Measurements from ENCODE around the gene NUMBL. TPM values are rescaled to one million over a fixed set of nuclear protein-coding genes. Genes with fewer than 3 reads are reported as not detected.

Gene NUMBL
- total RNA-seq, 1 experiment from 2014 or later = 57.7 TPM

DNA sequence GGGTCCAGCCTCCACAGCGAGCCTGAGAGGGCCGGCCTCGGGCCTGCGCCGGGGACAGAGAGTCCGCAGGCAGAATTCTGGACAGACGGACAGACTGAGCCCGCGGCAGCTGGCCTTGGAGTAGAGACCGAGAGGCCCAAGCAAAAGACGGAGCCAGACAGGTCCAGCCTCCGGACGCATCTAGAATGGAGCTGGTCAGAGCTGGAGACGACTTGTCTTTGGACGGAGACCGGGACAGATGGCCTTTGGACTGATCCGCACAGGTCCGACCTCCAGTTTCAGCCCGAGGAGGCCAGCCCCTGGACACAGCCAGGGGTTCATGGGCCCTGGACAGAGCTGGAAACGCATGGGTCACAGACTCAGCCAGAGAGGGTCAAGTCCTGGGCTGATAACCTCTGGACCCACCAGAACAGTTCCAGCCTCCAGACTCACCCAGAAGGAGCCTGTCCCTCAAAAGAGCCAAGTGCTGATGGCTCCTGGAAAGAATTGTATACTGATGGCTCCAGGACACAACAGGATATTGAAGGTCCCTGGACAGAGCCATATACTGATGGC lies 27.0 kb upstream of the NUMBL start:
- no peaks in the 10 kb centered on the region for H3K27me3 ChIP-seq (ENCODE audit: insufficient read depth, low read depth)
- H3K36me3 ChIP-seq (ENCODE audit: low read depth) = peaks cover 12% of the 10 kb centered on the region; the same call in 1 of the 2 replicates
- BruUV-seq (replicated peaks) = no TSS peak
- no peak overlapping the region for H2AFZ ChIP-seq
- peak; percentile 19 to 38 for DNase-seq
- peak overlapping the region; percentile 98 for H3K4me2 ChIP-seq
- peak overlapping the region; percentile 75 for H3K4me3 ChIP-seq
- peaks cover 53% of the 10 kb centered on the region for H3K79me2 ChIP-seq (ENCODE audit: low read depth)
- no peaks in the 10 kb centered on the region for H3K9me3 ChIP-seq (ENCODE audit: insufficient read depth, low read depth)
- H4K20me1 ChIP-seq (ENCODE audit: insufficient read depth) = peaks cover 16% of the 10 kb centered on the region
- H3K27ac ChIP-seq = peak overlapping the region; percentile 99
- CTCF ChIA-PET = interaction anchor here (0.6 kb wide), 1 partner anchor 297 kb away, joined by 4 read pairs; no protein-coding TSS in a partner anchor
- peaks cover 33% of the 10 kb centered on the region for H3K4me1 ChIP-seq (replicated peaks; ENCODE audit: insufficient read depth)
- TF ChIP-seq CTCF (conservative IDR thresholded peaks at IDR 0.05) = no peak
- TF ChIP-seq EZH2 (IDR thresholded peaks at IDR 0.05; ENCODE audit: low read depth) = no peak
- intact Hi-C loops (cut with micrococcal nuclease; ENCODE audit: unreplicated experiment) = loop anchor here (5.0 kb wide), 3 partner anchors 105 to 510 kb away; partner anchors contain the start of gene SERTAD1
- no peaks in the 10 kb centered on the region for H3K9me2 ChIP-seq (ENCODE audit: insufficient read depth)
- peaks cover 27% of the 10 kb centered on the region for H3F3A ChIP-seq (ENCODE audit: insufficient read depth, low read depth)
- POLR2A ChIA-PET (ENCODE audit: unreplicated experiment) = interaction anchor here (0.5 to 1.9 kb wide), 4 partner anchors 19 to 145 kb away, joined by 3 to 10 read pairs (median 6); partner anchors contain the start of gene RAB4B

- intact Hi-C loops (cut with micrococcal nuclease; ENCODE audit: unreplicated experiment) = loop anchor here (1.0 to 5.0 kb wide), 6 partner anchors 34 to 511 kb away; partner anchors contain the start of genes ACTMAP and SERTAD1
- ChIA-PET POLR2A (ENCODE audit: unreplicated experiment) (interaction anchor here (0.5 to 1.9 kb wide), 6 partner anchors 10 to 547 kb away, joined by 3 to 11 read pairs (median 7); partner anchors contain the start of genes ACTMAP and RAB4B), CTCF (interaction anchor here (0.6 kb wide), 1 partner anchor 296 kb away, joined by 4 read pairs; no protein-coding TSS in a partner anchor)
- Histone ChIP-seq H3K9me2 (ENCODE audit: insufficient read depth) (no peaks in the 10 kb centered on the region), H3K36me3 (ENCODE audit: low read depth) (peaks cover 13% of the 10 kb centered on the region; the same call in 1 of the 2 replicates), H3K27me3 (ENCODE audit: insufficient read depth, low read depth) (no peaks in the 10 kb centered on the region), H3K79me2 (ENCODE audit: low read depth) (peaks cover 46% of the 10 kb centered on the region), H3K9me3 (ENCODE audit: insufficient read depth, low read depth) (no peaks in the 10 kb centered on the region), H3K4me1 (replicated peaks; ENCODE audit: insufficient read depth) (peaks cover 26% of the 10 kb centered on the region), H3K4me3 (peak within 1 kb of the TSS; percentile 75), H3K27ac (peak within 1 kb of the TSS; percentile 99), H3F3A (ENCODE audit: insufficient read depth, low read depth) (peaks cover 27% of the 10 kb centered on the region), H2AFZ (no peak within 1 kb of the TSS), H4K20me1 (ENCODE audit: insufficient read depth) (peaks cover 9% of the 10 kb centered on the region), H3K4me2 (peak within 1 kb of the TSS; percentile 98)
- peak; percentile 94 to 99 for DNase-seq
- TSS peak; percentile 80 for BruUV-seq (replicated peaks)
- TF ChIP-seq EZH2 (IDR thresholded peaks at IDR 0.05; ENCODE audit: low read depth) (no peak), CTCF (conservative IDR thresholded peaks at IDR 0.05) (no peak)
Measured at GRCh38 chr19:40716482-40717324, 26.3 kb upstream of the NUMBL start, which contains the start of the genes COQ8B and ITPKC. COQ8B (minus strand) TSS chr19:40716886; CDS start chr19:40714632, 2,254 bp downstream. ITPKC (plus strand) TSS chr19:40717112; CDS start chr19:40717136, 24 bp downstream.

- Histone ChIP-seq H3K27ac (peak overlapping the region; percentile 99), H3K9me3 (ENCODE audit: insufficient read depth, low read depth) (no peaks in the 10 kb centered on the region), H3K36me3 (ENCODE audit: low read depth) (peaks cover 10% of the 10 kb centered on the region; the same call in 1 of the 2 replicates), H3K9me2 (ENCODE audit: insufficient read depth) (no peaks in the 10 kb centered on the region), H3K4me3 (peak overlapping the region; percentile 75), H3F3A (ENCODE audit: insufficient read depth, low read depth) (peaks cover 27% of the 10 kb centered on the region), H2AFZ (no peak overlapping the region), H3K4me2 (peak overlapping the region; percentile 84), H3K27me3 (ENCODE audit: insufficient read depth, low read depth) (no peaks in the 10 kb centered on the region), H3K79me2 (ENCODE audit: low read depth) (peaks cover 39% of the 10 kb centered on the region), H3K4me1 (replicated peaks; ENCODE audit: insufficient read depth) (peaks cover 23% of the 10 kb centered on the region), H4K20me1 (ENCODE audit: insufficient read depth) (peaks cover 4% of the 10 kb centered on the region)
- TF ChIP-seq CTCF (conservative IDR thresholded peaks at IDR 0.05) = 0 out of 2 replicates have a peak, but pooled peaks have one; percentile 31
- no peak for TF ChIP-seq EZH2 (IDR thresholded peaks at IDR 0.05; ENCODE audit: low read depth)
- ChIA-PET POLR2A (ENCODE audit: unreplicated experiment) (interaction anchor here (0.5 to 1.9 kb wide), 4 partner anchors 10 to 112 kb away, joined by 4 to 11 read pairs (median 10); partner anchors contain the start of genes ACTMAP and RAB4B), CTCF (no interaction called here)
- intact Hi-C loops (cut with micrococcal nuclease; ENCODE audit: unreplicated experiment) = loop anchor here (1.0 to 5.0 kb wide), 6 partner anchors 34 to 511 kb away; partner anchors contain the start of genes ACTMAP and SERTAD1
- BruUV-seq (replicated peaks) = no TSS peak
- peak in 1 of 2 experiments; percentile 91 for DNase-seq
Measured at GRCh38 chr19:40716031-40716481, 25.6 kb upstream of the NUMBL start.

All from PC-9 (cell line).